Measurements from ENCODE around the gene CLTB. TPM values are rescaled to one million over a fixed set of nuclear protein-coding genes. Genes with fewer than 3 reads are reported as not detected.

CLTB gene
- total RNA-seq, 1 donor from 2014 or later, result 216 TPM

DNA sequence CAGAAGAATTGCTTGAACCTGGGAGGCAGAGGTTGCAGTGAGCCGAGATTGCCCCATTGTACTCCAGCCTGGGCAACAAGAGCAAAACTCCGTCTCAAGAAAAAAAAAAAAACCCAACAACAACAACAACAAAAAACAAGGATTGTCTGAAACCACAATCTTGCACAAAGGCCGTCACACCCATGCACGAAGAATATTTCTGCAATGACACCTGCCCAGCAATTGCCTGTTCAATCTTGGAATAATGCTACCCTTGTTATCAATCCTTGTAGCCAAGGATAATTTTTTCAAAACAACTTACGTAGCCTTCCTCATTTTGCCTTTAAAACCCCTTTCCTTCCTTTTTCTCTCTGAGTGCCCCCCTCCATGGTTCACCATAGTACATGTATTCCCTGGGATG, 3.7 kb upstream of the CLTB start:
- DNase-seq, result no peak
- no peak overlapping the region for H3K4me3 ChIP-seq
- H3K27me3 ChIP-seq (ENCODE audit: low read depth), result peaks cover 13% of the 10 kb centered on the region
- peaks cover 19% of the 10 kb centered on the region for H3K4me1 ChIP-seq
- intact Hi-C loops (cut with micrococcal nuclease), result loop anchor here (5.0 kb wide), 1 partner anchor 167 kb away; no protein-coding TSS in a partner anchor
- no peak overlapping the region for H3K27ac ChIP-seq (replicated peaks)
- no peaks in the 10 kb centered on the region for H3K9me3 ChIP-seq (replicated peaks)
- no peak for TF ChIP-seq CTCF (IDR thresholded peaks at IDR 0.05; ENCODE audit: borderline replicate concordance)
- H3K36me3 ChIP-seq, result no peaks in the 10 kb centered on the region

DNA sequence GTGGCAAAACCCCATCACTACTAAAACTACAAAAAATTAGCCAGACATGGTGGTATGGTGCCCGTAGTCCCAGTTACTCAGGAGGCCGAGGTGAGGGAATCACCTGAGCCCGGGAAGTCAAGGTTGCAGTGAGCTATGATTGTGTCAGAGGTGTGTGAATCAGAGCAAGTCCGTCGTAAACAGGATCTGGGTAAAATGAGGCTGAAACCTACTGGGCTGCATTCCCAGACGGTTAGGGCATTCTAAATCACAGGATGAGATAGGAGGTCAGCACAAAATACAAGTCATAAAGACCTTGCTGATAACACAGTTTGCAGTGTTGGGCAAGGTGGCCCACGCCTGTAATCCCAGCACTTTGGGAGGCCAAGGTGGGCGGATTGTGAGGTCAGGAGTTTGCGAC, 1.9 kb upstream of the CLTB start:
- no peaks in the 10 kb centered on the region for H3K9me3 ChIP-seq (replicated peaks)
- peaks cover 37% of the 10 kb centered on the region for H3K4me1 ChIP-seq
- H3K36me3 ChIP-seq, result no peaks in the 10 kb centered on the region
- H3K27me3 ChIP-seq (ENCODE audit: low read depth), result peaks cover 3% of the 10 kb centered on the region
- no peak overlapping the region for H3K27ac ChIP-seq (replicated peaks)
- intact Hi-C loops (cut with micrococcal nuclease), result no loop called here
- H3K4me3 ChIP-seq, result no peak overlapping the region
- TF ChIP-seq CTCF (IDR thresholded peaks at IDR 0.05; ENCODE audit: borderline replicate concordance), result no peak
- no peak for DNase-seq

- peak overlapping the region; percentile 93 for H3K27ac ChIP-seq (replicated peaks)
- DNase-seq, result no peak
- H3K4me3 ChIP-seq, result peak overlapping the region; percentile 97
- H3K27me3 ChIP-seq (ENCODE audit: low read depth), result no peaks in the 10 kb centered on the region
- H3K9me3 ChIP-seq (replicated peaks), result no peaks in the 10 kb centered on the region
- intact Hi-C loops (cut with micrococcal nuclease), result no loop called here
- no peak for TF ChIP-seq CTCF (IDR thresholded peaks at IDR 0.05; ENCODE audit: borderline replicate concordance)
- H3K4me1 ChIP-seq, result peaks cover 49% of the 10 kb centered on the region
- no peaks in the 10 kb centered on the region for H3K36me3 ChIP-seq
Observed at GRCh38 chr5:176416965-176417364, 626 bp upstream of the CLTB start.

DNA sequence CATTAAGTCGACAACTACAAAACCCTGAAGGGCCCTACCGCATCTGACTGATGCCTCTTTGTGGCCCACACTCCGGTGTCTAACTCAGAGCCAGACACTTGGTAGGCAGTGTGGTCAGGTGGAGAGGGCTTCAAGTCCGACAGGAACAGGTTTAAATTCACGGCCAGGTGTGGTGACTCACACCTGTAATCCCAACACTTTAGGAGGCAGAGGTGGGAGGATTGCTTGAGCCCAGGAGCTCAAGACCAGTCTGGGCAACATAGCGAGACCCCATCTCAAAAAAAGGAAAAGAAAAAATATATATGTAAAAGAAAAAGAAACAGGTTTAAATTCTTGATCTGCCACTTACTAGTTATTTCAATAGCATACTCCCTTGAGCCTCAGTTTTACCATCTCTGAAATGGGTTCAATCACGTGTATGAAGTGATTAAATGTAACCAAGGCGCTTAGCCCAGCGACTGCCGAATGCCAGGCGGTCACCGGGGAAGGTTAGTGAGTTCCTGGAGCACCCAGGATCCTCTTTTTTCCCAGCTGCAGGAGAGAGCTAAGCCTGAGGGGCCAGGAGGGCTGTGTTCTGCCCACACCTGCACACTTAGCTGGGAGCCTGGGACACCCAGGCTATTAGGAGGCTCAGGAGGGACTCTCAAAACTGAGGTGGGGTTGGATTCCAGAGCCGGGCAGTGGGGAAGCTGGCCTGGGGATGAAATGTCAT, 943 bp downstream of the CLTB start:
- peaks cover 64% of the 10 kb centered on the region for H3K4me1 ChIP-seq
- peaks cover 2% of the 10 kb centered on the region for H3K36me3 ChIP-seq
- DNase-seq, result no peak

GRCh38 chr5:176414704-176415103, 1.6 kb downstream of the CLTB start:
- H3K27me3 ChIP-seq (ENCODE audit: low read depth), result no peaks in the 10 kb centered on the region
- H3K27ac ChIP-seq (replicated peaks), result peak overlapping the region; percentile 93
- H3K36me3 ChIP-seq, result peaks cover 9% of the 10 kb centered on the region
- no peak for TF ChIP-seq CTCF (IDR thresholded peaks at IDR 0.05; ENCODE audit: borderline replicate concordance)
- no peaks in the 10 kb centered on the region for H3K9me3 ChIP-seq (replicated peaks)
- intact Hi-C loops (cut with micrococcal nuclease), result no loop called here
- peak overlapping the region; percentile 97 for H3K4me3 ChIP-seq
- DNase-seq, result no peak
- H3K4me1 ChIP-seq, result peaks cover 70% of the 10 kb centered on the region

More for the DNA sequence above, 943 bp downstream of the CLTB start:
- peak overlapping the region; percentile 93 for H3K27ac ChIP-seq (replicated peaks)
- no peaks in the 10 kb centered on the region for H3K9me3 ChIP-seq (replicated peaks)
- H3K27me3 ChIP-seq (ENCODE audit: low read depth), result no peaks in the 10 kb centered on the region
- peak overlapping the region; percentile 97 for H3K4me3 ChIP-seq
- intact Hi-C loops (cut with micrococcal nuclease), result no loop called here
- TF ChIP-seq CTCF (IDR thresholded peaks at IDR 0.05; ENCODE audit: borderline replicate concordance), result no peak
